Measurements from ENCODE around the gene CAPN3. TPM values are rescaled to one million over a fixed set of nuclear protein-coding genes. Genes with fewer than 3 reads are reported as not detected.

The CAPN3 gene
- total and polyA plus RNA-seq, 2 experiments from 2014 or later = 2.2 to 5.7 TPM

DNA sequence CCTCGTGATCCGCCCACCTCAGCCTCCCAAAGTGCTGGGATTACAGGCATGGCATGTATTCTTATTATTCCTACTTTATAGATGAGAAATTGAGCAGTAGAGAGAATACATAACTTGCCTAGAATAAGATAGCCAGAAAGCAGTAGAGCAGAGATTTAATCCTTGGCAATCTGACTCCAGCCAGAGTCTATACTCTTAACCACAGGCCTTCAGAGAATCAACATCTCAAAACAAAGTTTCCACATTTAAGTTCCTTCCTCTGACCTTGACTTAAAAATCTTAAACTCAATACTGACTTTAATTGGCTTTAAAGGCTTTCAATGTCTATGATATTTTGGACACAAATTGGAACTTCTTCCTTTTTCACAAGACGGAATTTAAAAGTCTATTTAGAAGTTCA is 94.5 kb downstream of the CAPN3 start:
- Histone ChIP-seq H3K4me2 (ENCODE audit: unreplicated experiment) (no peak overlapping the region), H3K79me2 (ENCODE audit: insufficient read depth) (peaks cover 62% of the 10 kb centered on the region)
- TF ChIP-seq EZH2 (IDR thresholded peaks at IDR 0.05; ENCODE audit: insufficient read depth, poor library complexity, severe bottlenecking) = no peak
- no peak for TF ChIP-seq EZH2phosphoT487 (IDR thresholded peaks at IDR 0.05; ENCODE audit: insufficient read depth, low read depth)

DNA sequence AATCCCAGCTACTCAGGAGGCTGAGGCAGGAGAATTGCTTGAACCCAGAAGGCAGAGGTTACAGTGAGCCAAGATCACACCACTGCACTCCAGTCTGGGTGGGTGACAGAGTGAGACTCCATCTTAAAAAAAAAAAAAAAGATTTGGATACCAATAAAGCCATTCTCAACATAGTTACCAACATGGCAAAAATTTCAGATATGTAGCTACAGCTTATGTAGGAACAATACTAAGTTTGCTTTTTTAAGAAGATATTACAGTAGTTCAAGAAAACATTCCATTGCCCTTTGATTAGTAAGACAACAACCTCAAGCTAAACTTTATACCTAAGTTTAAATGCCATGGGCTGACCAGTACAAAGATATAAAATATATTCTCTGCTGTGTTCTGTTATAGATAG is 97.2 kb downstream of the CAPN3 start:
- Histone ChIP-seq H3F3A (ENCODE audit: insufficient read depth) (peaks cover 40% of the 10 kb centered on the region), H3K79me2 (ENCODE audit: insufficient read depth) (peaks cover 65% of the 10 kb centered on the region), H3K27ac (peak overlapping the region; percentile 96), H3K9me3 (ENCODE audit: low read depth) (no peaks in the 10 kb centered on the region), H4K20me1 (ENCODE audit: insufficient read depth) (no peaks in the 10 kb centered on the region), H3K4me3 (peak overlapping the region; percentile 55), H3K9me2 (ENCODE audit: insufficient read depth) (no peaks in the 10 kb centered on the region), H2AFZ (no peak overlapping the region), H3K36me3 (ENCODE audit: low read depth) (peaks cover 3% of the 10 kb centered on the region), H3K4me1 (ENCODE audit: insufficient read depth) (peaks cover 37% of the 10 kb centered on the region), H3K9ac (peak overlapping the region; percentile 81), H3K4me2 (ENCODE audit: unreplicated experiment) (peak overlapping the region; percentile 66), H3K27me3 (replicated peaks; ENCODE audit: insufficient read depth) (no peaks in the 10 kb centered on the region)
- DNase-seq = peak; percentile 26
- in situ Hi-C loops (cut with MboI) = no loop called here
- TF ChIP-seq EZH2 (IDR thresholded peaks at IDR 0.05; ENCODE audit: insufficient read depth, poor library complexity, severe bottlenecking) = no peak
- no peak for TF ChIP-seq EZH2phosphoT487 (IDR thresholded peaks at IDR 0.05; ENCODE audit: insufficient read depth, low read depth)

More for the DNA sequence above, 94.5 kb downstream of the CAPN3 start:
- Histone ChIP-seq H4K20me1 (ENCODE audit: insufficient read depth) (no peaks in the 10 kb centered on the region), H3K27me3 (replicated peaks; ENCODE audit: insufficient read depth) (no peaks in the 10 kb centered on the region), H3F3A (ENCODE audit: insufficient read depth) (peaks cover 33% of the 10 kb centered on the region), H3K36me3 (ENCODE audit: low read depth) (peaks cover 29% of the 10 kb centered on the region), H3K9me2 (ENCODE audit: insufficient read depth) (no peaks in the 10 kb centered on the region), H3K4me1 (ENCODE audit: insufficient read depth) (peaks cover 28% of the 10 kb centered on the region), H2AFZ (no peak overlapping the region), H3K27ac (no peak overlapping the region), H3K4me3 (no peak overlapping the region), H3K9ac (no peak overlapping the region), H3K9me3 (ENCODE audit: low read depth) (no peaks in the 10 kb centered on the region)
- DNase-seq = no peak
- in situ Hi-C loops (cut with MboI) = no loop called here
- WGBS, 2 experiments (ENCODE audit: low coverage in 1 of 2, low lambda C conversion rate in 2 of 2, missing lambda C conversion rate in 2 of 2) = 98 to 100% methylated on average over 3 of the region's 3 CpGs

DNA sequence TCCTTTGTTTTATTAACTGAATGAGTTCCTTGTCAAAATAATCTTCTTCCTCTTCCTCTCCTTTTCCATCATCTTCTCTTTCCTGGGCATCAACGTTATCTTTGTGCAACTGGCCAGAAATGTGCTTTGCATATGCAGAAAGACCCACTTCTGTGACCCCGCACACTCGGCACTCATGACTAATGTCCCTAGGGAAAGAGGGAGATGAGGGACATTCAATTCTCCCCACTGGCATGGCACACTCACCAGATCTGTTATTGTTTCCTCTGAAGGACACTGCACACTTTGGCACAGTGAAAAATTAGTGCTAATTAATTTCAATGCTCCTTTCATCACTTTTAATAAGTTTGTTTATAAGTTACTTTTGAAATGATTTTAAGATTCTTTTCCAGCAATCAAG is 97.7 kb downstream of the CAPN3 start:
- Histone ChIP-seq H3K4me2 (ENCODE audit: unreplicated experiment) (peak overlapping the region; percentile 66), H3K79me2 (ENCODE audit: insufficient read depth) (peaks cover 69% of the 10 kb centered on the region), H4K20me1 (ENCODE audit: insufficient read depth) (no peaks in the 10 kb centered on the region), H3K4me1 (ENCODE audit: insufficient read depth) (peaks cover 37% of the 10 kb centered on the region), H3K4me3 (peak overlapping the region; percentile 55), H3K27ac (peak overlapping the region; percentile 96), H3K27me3 (replicated peaks; ENCODE audit: insufficient read depth) (no peaks in the 10 kb centered on the region), H2AFZ (peak overlapping the region; percentile 44; the same call in 1 of the 2 replicates), H3F3A (ENCODE audit: insufficient read depth) (peaks cover 40% of the 10 kb centered on the region), H3K9ac (peak overlapping the region; percentile 81), H3K9me3 (ENCODE audit: low read depth) (no peaks in the 10 kb centered on the region), H3K36me3 (ENCODE audit: low read depth) (no peaks in the 10 kb centered on the region), H3K9me2 (ENCODE audit: insufficient read depth) (no peaks in the 10 kb centered on the region)
- TF ChIP-seq EZH2 (IDR thresholded peaks at IDR 0.05; ENCODE audit: insufficient read depth, poor library complexity, severe bottlenecking) = no peak
- TF ChIP-seq EZH2phosphoT487 (IDR thresholded peaks at IDR 0.05; ENCODE audit: insufficient read depth, low read depth) = no peak
- peak; percentile 73 for DNase-seq
- in situ Hi-C loops (cut with MboI) = no loop called here
- 0 to 4% methylated on average over 3 of the region's 3 CpGs for WGBS, 2 experiments (ENCODE audit: low coverage in 1 of 2, low lambda C conversion rate in 2 of 2, missing lambda C conversion rate in 2 of 2)

DNA sequence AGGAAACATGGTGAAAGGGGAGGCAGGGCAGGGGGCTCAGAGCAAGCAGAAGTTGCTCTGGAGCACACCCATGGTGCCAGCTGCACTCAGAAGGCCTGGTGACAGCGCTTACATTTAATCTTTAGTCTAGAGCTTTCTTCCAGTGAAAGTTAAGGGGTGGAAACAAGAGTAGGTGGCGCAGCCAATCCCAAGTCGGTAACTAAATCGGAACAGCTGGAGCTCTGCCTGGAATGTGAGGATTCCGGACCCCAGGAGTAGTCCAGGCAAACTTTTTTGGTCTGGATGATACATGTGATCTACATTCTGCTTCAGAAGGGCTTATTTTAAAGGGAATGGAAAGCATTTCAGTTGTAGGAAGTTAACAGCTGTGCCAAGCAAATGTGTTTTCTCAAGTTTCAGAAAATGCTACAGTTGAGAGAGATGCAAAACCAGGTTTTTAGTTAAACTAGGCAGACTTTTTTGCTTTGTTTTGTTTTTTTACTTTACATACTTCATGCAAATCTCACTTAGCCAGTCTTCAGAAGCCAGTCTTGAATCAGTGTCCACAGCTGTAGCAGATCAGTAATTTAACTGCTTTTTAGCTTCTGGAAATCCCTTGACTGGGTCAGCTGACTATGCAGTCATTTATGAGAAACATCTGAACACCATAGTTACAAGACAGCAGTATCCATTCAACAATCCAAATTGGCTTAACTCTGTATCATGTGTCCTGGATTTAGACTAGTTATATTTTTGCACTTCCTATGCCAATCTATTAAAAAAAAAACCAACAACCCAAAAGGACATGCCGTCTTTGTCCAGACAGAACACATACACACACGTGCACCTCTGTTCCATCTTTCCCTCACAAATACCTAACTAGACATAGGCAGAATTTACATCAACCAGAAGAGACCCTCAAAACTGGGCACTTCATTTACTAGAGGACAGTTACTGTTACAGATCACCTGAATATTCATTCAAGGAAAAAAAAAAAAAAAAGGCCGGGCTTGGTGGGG is 98.4 kb downstream of the CAPN3 start:
- H3K79me2 ChIP-seq (ENCODE audit: insufficient read depth) = peaks cover 77% of the 10 kb centered on the region
- H4K20me1 ChIP-seq (ENCODE audit: insufficient read depth) = no peaks in the 10 kb centered on the region
- no peaks in the 10 kb centered on the region for H3K9me2 ChIP-seq (ENCODE audit: insufficient read depth)
- no peaks in the 10 kb centered on the region for H3K36me3 ChIP-seq (ENCODE audit: low read depth)
- H3K27ac ChIP-seq = peak overlapping the region; percentile 96
- peak overlapping the region; percentile 55 for H3K4me3 ChIP-seq
- H2AFZ ChIP-seq = peak overlapping the region; percentile 44
- H3F3A ChIP-seq (ENCODE audit: insufficient read depth) = peaks cover 40% of the 10 kb centered on the region
- H3K9ac ChIP-seq = peak overlapping the region; percentile 81
- H3K4me1 ChIP-seq (ENCODE audit: insufficient read depth) = peaks cover 37% of the 10 kb centered on the region
- H3K27me3 ChIP-seq (replicated peaks; ENCODE audit: insufficient read depth) = no peaks in the 10 kb centered on the region
- H3K4me2 ChIP-seq (ENCODE audit: unreplicated experiment) = peak overlapping the region; percentile 66
- in situ Hi-C loops (cut with MboI) = no loop called here
- 1% methylated on average over 8 of the region's 8 CpGs for WGBS, 2 experiments (ENCODE audit: low coverage in 1 of 2, low lambda C conversion rate in 2 of 2, missing lambda C conversion rate in 2 of 2)
- H3K9me3 ChIP-seq (ENCODE audit: low read depth) = no peaks in the 10 kb centered on the region
- TF ChIP-seq EZH2 (IDR thresholded peaks at IDR 0.05; ENCODE audit: insufficient read depth, poor library complexity, severe bottlenecking) (no peak), EZH2phosphoT487 (IDR thresholded peaks at IDR 0.05; ENCODE audit: insufficient read depth, low read depth) (no peak)
- peak; percentile 93 for DNase-seq

Data from GM23248 (cell line).